Activated naive CD8-positive, alpha-beta T cell treated with anti-CD3 and anti-CD28 coated beads, Interleukin-2, amount 50 U/mL, for 16 hours (primary cell): ENCODE results near the gene PFN2.

ENCODE experiments used
- DNase-seq: peaks from one replicate; pipeline ENCODE4 v3.0.0-alpha.2; 2020; ENCODE audit warnings: low read depth, low spot score

Gene PFN2

DNA sequence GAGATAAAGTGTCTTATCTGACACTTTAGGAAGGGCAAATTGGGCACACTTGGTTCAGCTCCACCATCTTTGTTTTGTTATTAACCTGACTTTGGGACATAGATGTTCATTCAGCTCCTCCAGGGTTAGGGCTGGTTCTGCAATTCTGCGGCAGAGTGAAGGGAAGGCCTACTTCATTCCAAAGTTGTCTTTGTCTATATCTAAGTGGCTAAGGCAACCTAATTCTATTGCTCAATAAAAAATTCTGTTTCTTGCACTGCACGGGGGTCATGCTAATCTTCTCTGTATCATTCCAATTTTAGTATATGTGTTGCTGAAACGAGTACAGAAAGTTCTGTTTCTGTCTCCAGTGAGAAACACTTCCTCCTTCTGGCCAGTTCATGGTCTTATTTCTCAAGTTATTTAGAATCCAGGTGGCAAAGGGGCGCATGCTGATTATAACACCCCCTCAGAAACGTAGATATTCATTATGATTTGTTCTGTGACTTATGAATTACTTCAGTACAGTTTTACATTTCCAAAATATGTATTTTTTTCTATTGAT lies 53.5 kb downstream of the PFN2 start:
- no peak for DNase-seq
